ENCODE results near the gene PWP2.
"Not testable (repeated sequence)": the region's sequence is repeated elsewhere in the genome, so short reads cannot be mapped to it uniquely, and the experiment has no call there.

Gene PWP2

GRCh38 chr21:44139787-44140551 is 32.8 kb downstream of the PWP2 start:
- not testable (repeated sequence) for DNase-seq

- DNase-seq = not testable (repeated sequence)
Measured at GRCh38 chr21:44140552-44140932, 33.3 kb downstream of the PWP2 start.

GRCh38 chr21:44142470-44142869 is 35.3 kb downstream of the PWP2 start:
- DNase-seq = not testable (repeated sequence)

- not testable (repeated sequence) for DNase-seq
Measured at GRCh38 chr21:44143380-44143779, 36.2 kb downstream of the PWP2 start.

- DNase-seq = not testable (repeated sequence)
Measured at GRCh38 chr21:44143996-44144395, 36.8 kb downstream of the PWP2 start.

GRCh38 chr21:44144784-44145602 is 37.8 kb downstream of the PWP2 start:
- DNase-seq = not testable (repeated sequence)

GRCh38 chr21:44145616-44146015 is 38.4 kb downstream of the PWP2 start:
- DNase-seq = not testable (repeated sequence)

GRCh38 chr21:44147108-44147507 is 39.9 kb downstream of the PWP2 start:
- DNase-seq = not testable (repeated sequence)

- not testable (repeated sequence) for DNase-seq
Measured at GRCh38 chr21:44150255-44150654, 43.1 kb downstream of the PWP2 start.

- DNase-seq = not testable (repeated sequence)
Measured at GRCh38 chr21:44153214-44153888, 46.2 kb downstream of the PWP2 start.

GRCh38 chr21:44153889-44154228 is 46.7 kb downstream of the PWP2 start:
- not testable (repeated sequence) for DNase-seq

GRCh38 chr21:44154816-44155230 is 47.6 kb downstream of the PWP2 start:
- not testable (repeated sequence) for DNase-seq

- DNase-seq = not testable (repeated sequence)
Measured at GRCh38 chr21:44155231-44155993, 48.2 kb downstream of the PWP2 start.

GRCh38 chr21:44155994-44156380 is 48.8 kb downstream of the PWP2 start:
- not testable (repeated sequence) for DNase-seq

GRCh38 chr21:44157439-44158081 is 50.4 kb downstream of the PWP2 start:
- not testable (repeated sequence) for DNase-seq

- not testable (repeated sequence) for DNase-seq
Measured at GRCh38 chr21:44158082-44158468, 50.9 kb downstream of the PWP2 start.

- DNase-seq = not testable (repeated sequence)
Measured at GRCh38 chr21:44159349-44160297, 52.4 kb downstream of the PWP2 start.

- DNase-seq = not testable (repeated sequence)
Measured at GRCh38 chr21:44160298-44160672, 53.1 kb downstream of the PWP2 start.

GRCh38 chr21:44160821-44161220 is 53.6 kb downstream of the PWP2 start:
- not testable (repeated sequence) for DNase-seq

- not testable (repeated sequence) for DNase-seq
Measured at GRCh38 chr21:44163167-44163653, 56.0 kb downstream of the PWP2 start.

GRCh38 chr21:44165933-44166332 is 58.7 kb downstream of the PWP2 start:
- DNase-seq = not testable (repeated sequence)
